Measurements from ENCODE around the gene ZFP30.

Gene ZFP30

GRCh38 chr19:37655301-37655688 is at the start of gene ZFP30:
Gene ZFP30, minus strand, starts transcription at chr19:37655465. Its CDS starts 7,643 bp downstream, at chr19:37647822.
- TF ChIP-seq CTCF (conservative IDR thresholded peaks at IDR 0.05), result no peak
- H3K27ac ChIP-seq, result peak within 1 kb of the TSS; percentile 94

- H3K27ac ChIP-seq, result no peak overlapping the region
- no peak for TF ChIP-seq CTCF (conservative IDR thresholded peaks at IDR 0.05)
Observed at GRCh38 chr19:37699057-37699456, 43.8 kb upstream of the ZFP30 start.

- H3K27ac ChIP-seq, result no peak overlapping the region
- TF ChIP-seq CTCF (conservative IDR thresholded peaks at IDR 0.05), result no peak
Observed at GRCh38 chr19:37698216-37698615, 43.0 kb upstream of the ZFP30 start.

- TF ChIP-seq CTCF (conservative IDR thresholded peaks at IDR 0.05), result no peak
- H3K27ac ChIP-seq, result no peak overlapping the region
Observed at GRCh38 chr19:37695144-37695899, 40.1 kb upstream of the ZFP30 start.

- TF ChIP-seq CTCF (conservative IDR thresholded peaks at IDR 0.05), result no peak
- H3K27ac ChIP-seq, result peak overlapping the region; percentile 71
Observed at GRCh38 chr19:37692956-37693620, 37.8 kb upstream of the ZFP30 start.

- H3K27ac ChIP-seq, result peak overlapping the region; percentile 71
- 0 out of 2 replicates have a peak, but pooled peaks have one; percentile 14 for TF ChIP-seq CTCF (conservative IDR thresholded peaks at IDR 0.05)
Observed at GRCh38 chr19:37691881-37692504, 36.7 kb upstream of the ZFP30 start.

GRCh38 chr19:37683520-37683919 is 28.3 kb upstream of the ZFP30 start:
- H3K27ac ChIP-seq, result no peak overlapping the region
- TF ChIP-seq CTCF (conservative IDR thresholded peaks at IDR 0.05), result no peak
